ENCODE data around the gene DGUOK. TPM values are rescaled to one million over a fixed set of nuclear protein-coding genes. Genes with fewer than 3 reads are reported as not detected.

The DGUOK gene
- total and polyA plus RNA-seq, 2 of the 4 experiments (the other 2 are of a cell fraction), result 66.3 to 111 TPM

- no peak overlapping the region for H3K27ac ChIP-seq (ENCODE audit: insufficient read depth, low read length)
- no peak overlapping the region for H2BK20ac ChIP-seq (ENCODE audit: low read depth, low read length)
- no peaks in the 10 kb centered on the region for H3K9me1 ChIP-seq (ENCODE audit: insufficient read depth, low read length)
- peaks cover 36% of the 10 kb centered on the region for H4K20me1 ChIP-seq (ENCODE audit: insufficient read depth, low read length)
- H3K4me2 ChIP-seq (ENCODE audit: low read depth, low read length), result no peak overlapping the region
- peaks cover 6 to 19% of the 10 kb centered on the region in 2 experiments; a peak in 3 of 4 replicates for H3K79me1 ChIP-seq (ENCODE audit: low read depth in 1 of 2, low read length in 2 of 2)
- no TSS peak for BruUV-seq (replicated peaks)
- no peak overlapping the region for H3K56ac ChIP-seq (ENCODE audit: extremely low read depth, insufficient read depth, low read length)
- no peak overlapping the region for H4K91ac ChIP-seq (ENCODE audit: insufficient read depth, low read depth, low read length)
- in situ Hi-C loops (cut with MboI; ENCODE audit: low sequenced_read_pairs) (no loop called here), dilution Hi-C loops (cut with HindIII; ENCODE audit: low sequenced_read_pairs, unreplicated experiment) (no loop called here), intact Hi-C loops (cut with micrococcal nuclease) (no loop called here)
- H3K4me1 ChIP-seq (ENCODE audit: control insufficient read depth, insufficient read depth, low read length), result no peaks in the 10 kb centered on the region
- no peak overlapping the region for H2BK120ac ChIP-seq (ENCODE audit: low read depth, low read length)
- no peaks in the 10 kb centered on the region for H3K9me3 ChIP-seq (ENCODE audit: control insufficient read depth, insufficient read depth, low read length)
- H3K14ac ChIP-seq (replicated peaks; ENCODE audit: low read depth, low read length), result no peak overlapping the region
- H2BK15ac ChIP-seq (ENCODE audit: low read depth, low read length), result no peak overlapping the region
- no peak overlapping the region for H3K4me3 ChIP-seq (ENCODE audit: insufficient read depth, low read depth, low read length)
- H2BK5ac ChIP-seq (ENCODE audit: low read depth, low read length, poor library complexity, severe bottlenecking), result no peak overlapping the region
- ChIA-PET POLR2A (ENCODE audit: unreplicated experiment) (no interaction called here), CTCF (interaction anchor here (0.7 kb wide), 1 partner anchor 111 kb away, joined by 3 read pairs; no protein-coding TSS in a partner anchor)
- H4K8ac ChIP-seq (ENCODE audit: low read depth in 2 of 2, low read length in 2 of 2), result no peak overlapping the region
- no peak overlapping the region for H2AFZ ChIP-seq (replicated peaks; ENCODE audit: low read length, poor library complexity)
- no peak overlapping the region for H3K4ac ChIP-seq (ENCODE audit: low read depth, low read length)
- H3K23ac ChIP-seq (ENCODE audit: low read depth, low read length), result no peak overlapping the region
- no peak for TF ChIP-seq MAFK (IDR thresholded peaks at IDR 0.05; ENCODE audit: low read depth, low read length)
- no peak overlapping the region for H3K18ac ChIP-seq (ENCODE audit: low read depth, low read length)
- no peak overlapping the region for H2AK9ac ChIP-seq (replicated peaks; ENCODE audit: low read depth, low read length, poor library complexity)
- H3K36me3 ChIP-seq (ENCODE audit: control insufficient read depth, insufficient read depth, low read length), result peaks cover 67% of the 10 kb centered on the region
- no peak overlapping the region for H3K9ac ChIP-seq (ENCODE audit: low read depth, low read length)
- DNase-seq (no peak), ATAC-seq (ENCODE audit: low read depth) (no peak)
- no peaks in the 10 kb centered on the region for H3K27me3 ChIP-seq (ENCODE audit: control insufficient read depth, insufficient read depth, low read length)
- H4K5ac ChIP-seq (ENCODE audit: low read depth, low read length), result no peak overlapping the region
- WGBS, 2 experiments (ENCODE audit: extremely low coverage in 2 of 2, insufficient read length in 1 of 2), result 93% methylated on average over 2 of the region's 5 CpGs; no CpG with 5 or more reads in 1 of the 2 experiments
- no peak overlapping the region for H2AK5ac ChIP-seq (ENCODE audit: low read depth, low read length)
Observed at GRCh38 chr2:73915437-73915993, 11.2 kb upstream of the DGUOK start.

Data from IMR-90 (cell line).